H1 (cell line): Measurements from ENCODE around the gene MYO5A. TPM values are rescaled to one million over a fixed set of nuclear protein-coding genes. Genes with fewer than 3 reads are reported as not detected.

ENCODE experiments used
- CTCF ChIP-seq, 3 experiments: IDR thresholded peaks; 1 replicate in 2 of 3; 2 replicates in 1 of 3; pipeline versions ENCODE4 v1.5.1 to v1.6.1; 2011; ENCODE audit warnings: low read length in 3 of 3, mild to moderate bottlenecking in 3 of 3, inconsistent platforms in 2 of 3, low read depth in 1 of 3, moderate library complexity in 1 of 3; ENCODE audit not compliant: insufficient read depth in 1 of 3; ENCODE audit errors: control extremely low read depth in 1 of 3
- EZH2 ChIP-seq: fragments of 200-600 bp; sonication (generic); IDR thresholded peaks from 2 replicates; pipeline ENCODE4 v1.7.1; 2012; ENCODE audit warnings: low read depth, mild to moderate bottlenecking, moderate library complexity, low read length, inconsistent platforms; ENCODE audit not compliant: severe bottlenecking
- MAFK ChIP-seq: IDR thresholded peaks from 2 replicates; pipeline ENCODE4 v1.6.1; 2012; ENCODE audit warnings: low read depth, mild to moderate bottlenecking, improper control_type of control experiment, low read length
- SIN3A ChIP-seq, 2 experiments: IDR thresholded peaks in 1 of 2; conservative IDR thresholded peaks in 1 of 2; 2 replicates each; pipeline ENCODE4 v1.6.1; 2011 to 2012; ENCODE audit warnings: low read length in 2 of 2, improper control_type of control experiment in 1 of 2, low read depth in 1 of 2, mild to moderate bottlenecking in 1 of 2
- TAF7 ChIP-seq: optimal IDR thresholded peaks from 2 replicates; pipeline ENCODE3; 2011; ENCODE audit warnings: low read depth, mild to moderate bottlenecking, inconsistent platforms, low read length, moderate library complexity, borderline replicate concordance
- polyA plus RNA-seq, 7 experiments: library from polyadenylated mRNA; depleted of rRNA in 3 of 7; stranded (reverse) in 5 of 7; unstranded in 2 of 7; fragments of >200 nt in 5 of 7; fragments of 200-250 nt in 2 of 7; gene quantifications; 1 replicate in 5 of 7; 2 replicates in 1 of 7; 4 replicates in 1 of 7; pipeline versions ENCODE4 v1.2.1 to v1.2.3, GENCODE V29; 2011 to 2013; ENCODE audit warnings: missing spikeins in 2 of 7, mixed read lengths in 2 of 7
- total RNA-seq: library from RNA; stranded (reverse); fragmentation: NEBNext Ultra II Directional; extraction: Animal tissue kit (Norgen Biotek cat#: 25700); gene quantifications from 2 replicates; pipeline ENCODE4 v1.2.1, GENCODE V29; 2021

The MYO5A gene
- total and polyA plus RNA-seq, 2 of the 8 experiments (the other 6 are each of a cell fraction or from before 2014, with no cell fraction given), result 11.4 to 24.7 TPM

DNA sequence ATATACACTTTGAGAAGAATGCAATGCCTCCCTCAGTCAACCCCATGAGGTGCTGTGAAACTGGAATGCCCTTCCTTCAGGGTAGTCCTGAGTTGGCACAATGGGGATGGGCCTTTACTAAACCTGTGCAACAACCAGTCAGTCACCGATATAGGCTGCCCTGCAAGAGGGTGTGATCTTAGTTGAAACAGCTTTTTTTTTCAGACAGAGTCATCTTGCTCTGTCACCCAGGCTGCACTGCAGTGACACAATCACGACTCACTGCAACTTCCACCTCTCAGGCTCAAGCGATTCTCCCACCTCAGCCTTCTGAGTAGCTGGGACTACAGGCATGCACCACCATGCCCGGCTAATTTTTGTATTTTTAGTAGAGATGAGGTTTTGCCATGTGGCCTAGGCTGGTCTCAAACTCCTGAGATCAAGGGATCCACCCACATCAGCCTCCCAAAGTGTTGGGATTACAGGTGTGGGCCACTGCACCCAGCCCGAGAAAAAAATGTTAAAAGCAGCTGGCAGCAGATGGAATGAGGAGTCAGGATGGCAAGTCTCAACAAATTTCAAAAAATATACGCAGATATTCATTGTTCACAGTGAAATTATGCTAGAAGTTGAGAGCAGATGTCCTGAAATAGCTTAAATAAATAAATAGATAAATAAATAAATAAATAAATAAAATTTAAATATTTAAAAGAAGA, 31.8 kb downstream of the MYO5A start (continued):
- TF ChIP-seq CTCF (IDR thresholded peaks at IDR 0.05; ENCODE audit: control extremely low read depth in 1 of 3, insufficient read depth in 1 of 3, low read depth in 1 of 3, low read length in 3 of 3) (no peak), MAFK (no peak), SIN3A (conservative IDR thresholded peaks at IDR 0.05 in 1 of 2, IDR thresholded peaks at IDR 0.05 in 1 of 2; ENCODE audit: low read depth in 1 of 2, low read length in 2 of 2) (no peak), TAF7 (no peak), EZH2 (no peak)
